ENCODE measurements around the gene NFIA.

The NFIA gene

GRCh38 chr1:61316493-61316892 is 234.1 kb downstream of the NFIA start:
- DNase-seq = no peak

GRCh38 chr1:61318319-61319125 is 236.2 kb downstream of the NFIA start:
- DNase-seq = no peak

GRCh38 chr1:61320575-61320974 is 238.2 kb downstream of the NFIA start:
- no peak for DNase-seq

GRCh38 chr1:61322008-61322744 is 239.8 kb downstream of the NFIA start:
- no peak for DNase-seq

- no peak for DNase-seq
Observed at GRCh38 chr1:61322769-61323168, 240.4 kb downstream of the NFIA start.

- DNase-seq = no peak
Observed at GRCh38 chr1:61323681-61324328, 241.4 kb downstream of the NFIA start.

GRCh38 chr1:61326713-61327112 is 244.4 kb downstream of the NFIA start:
- DNase-seq = no peak

GRCh38 chr1:61327436-61327835 is 245.1 kb downstream of the NFIA start:
- DNase-seq = no peak

- DNase-seq = no peak
Observed at GRCh38 chr1:61329556-61329955, 247.2 kb downstream of the NFIA start.

GRCh38 chr1:61330018-61330417 is 247.7 kb downstream of the NFIA start:
- DNase-seq = no peak

GRCh38 chr1:61330571-61330970 is 248.2 kb downstream of the NFIA start:
- DNase-seq = no peak

- no peak for DNase-seq
Observed at GRCh38 chr1:61332196-61332753, 249.9 kb downstream of the NFIA start.

GRCh38 chr1:61332796-61333195 is 250.4 kb downstream of the NFIA start:
- DNase-seq = no peak

- DNase-seq = no peak
Observed at GRCh38 chr1:61334718-61335589, 252.6 kb downstream of the NFIA start.

GRCh38 chr1:61337037-61337436 is 254.7 kb downstream of the NFIA start:
- no peak for DNase-seq

- DNase-seq = no peak
Observed at GRCh38 chr1:61337441-61337951, 255.1 kb downstream of the NFIA start.

- DNase-seq = no peak
Observed at GRCh38 chr1:61337981-61338848, 255.9 kb downstream of the NFIA start.

- DNase-seq = no peak
Observed at GRCh38 chr1:61338899-61339298, 256.5 kb downstream of the NFIA start.

GRCh38 chr1:61341426-61341825 is 259.1 kb downstream of the NFIA start:
- no peak for DNase-seq

- DNase-seq = no peak
Observed at GRCh38 chr1:61343734-61344420, 261.5 kb downstream of the NFIA start.

GRCh38 chr1:61344696-61345095 is 262.3 kb downstream of the NFIA start:
- no peak for DNase-seq
